ENCODE results near the gene MRPL54.
"Not testable (repeated sequence)": the region's sequence is repeated elsewhere in the genome, so short reads cannot be mapped to it uniquely, and the experiment has no call there.

MRPL54 gene

DNA sequence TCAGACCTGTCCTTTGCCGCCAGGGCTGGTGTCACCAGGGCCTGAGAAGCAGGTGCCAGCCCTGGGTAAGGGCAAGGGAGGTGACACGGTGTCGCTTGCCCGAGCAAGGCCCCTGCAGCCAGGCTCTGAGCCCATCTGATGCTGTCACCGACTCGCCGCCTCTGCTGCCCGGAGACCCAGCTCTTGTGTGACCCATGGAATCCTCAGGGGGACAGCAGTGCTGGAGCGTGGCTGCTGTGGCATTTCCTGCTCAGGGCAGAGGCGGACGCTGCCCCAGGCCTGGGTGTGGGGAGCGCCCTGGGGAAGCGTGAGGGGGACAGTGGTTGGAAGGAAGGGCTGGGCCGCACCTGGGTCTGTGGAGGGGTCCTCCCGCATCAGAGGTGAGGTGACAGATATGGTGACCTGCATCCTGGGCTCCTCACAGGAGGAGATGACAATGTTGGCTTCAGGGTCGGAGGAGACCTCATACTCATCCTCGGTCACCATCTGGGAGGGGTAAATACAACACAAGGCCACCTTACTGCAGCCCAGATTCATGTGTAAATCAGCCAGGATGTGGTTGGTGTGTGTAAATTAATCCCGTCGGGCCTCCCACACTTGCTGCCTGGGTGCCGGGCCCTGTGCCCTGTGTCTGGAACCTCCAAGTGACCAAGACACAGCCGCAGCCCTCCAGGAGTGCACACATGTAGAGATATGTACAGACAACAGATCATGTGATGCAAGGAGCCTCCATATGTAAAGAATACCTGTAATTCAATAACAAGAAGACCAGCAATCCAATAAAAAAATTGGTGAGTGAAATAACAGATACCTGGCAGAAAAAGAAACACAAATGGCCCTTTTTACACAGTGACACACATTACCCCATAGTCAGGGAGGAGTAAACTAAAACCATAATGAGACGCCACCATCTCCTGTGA, 51.3 kb downstream of the MRPL54 start:
- DNase-seq, result no peak

DNA sequence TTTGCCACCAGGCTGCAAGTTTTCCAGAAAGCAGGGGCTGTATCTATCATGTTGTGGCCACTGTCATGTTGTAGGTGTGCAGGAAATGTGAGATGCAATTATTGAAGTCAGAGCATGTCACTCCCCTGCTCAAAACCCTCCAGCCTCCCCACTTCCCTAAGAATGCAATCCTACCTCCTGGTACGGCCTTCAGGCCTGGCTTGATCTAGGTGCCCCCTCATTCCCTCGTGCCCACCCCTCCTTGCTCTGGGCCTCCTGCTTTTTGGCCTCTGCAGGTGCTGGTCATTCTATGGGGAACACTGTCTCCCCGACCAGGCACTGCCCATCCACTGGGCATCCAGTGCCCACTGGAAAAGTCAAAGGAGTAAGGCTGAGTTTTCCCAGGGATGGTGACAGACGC, 52.2 kb downstream of the MRPL54 start:
- DNase-seq, result no peak

DNA sequence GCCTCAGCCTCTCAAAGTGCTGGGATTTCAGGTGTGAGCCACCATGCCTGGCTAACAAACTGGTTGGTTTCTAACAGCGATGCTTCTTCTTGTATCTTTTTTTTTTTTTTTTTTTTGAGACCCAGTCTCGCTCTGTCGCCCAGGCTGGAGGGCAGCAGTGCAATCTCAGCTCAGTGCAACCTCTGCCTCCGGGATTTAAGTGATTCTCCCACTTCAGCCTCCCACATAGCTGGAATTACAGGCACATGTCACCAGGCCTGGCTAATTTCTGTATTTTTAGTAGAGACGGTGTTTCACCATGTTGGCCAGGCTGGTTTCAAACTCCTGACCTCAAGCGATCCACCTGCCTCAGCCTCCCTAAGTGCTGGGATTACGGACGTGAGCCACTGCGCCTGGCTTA, 53.7 kb downstream of the MRPL54 start:
- DNase-seq, result not testable (repeated sequence)

DNA sequence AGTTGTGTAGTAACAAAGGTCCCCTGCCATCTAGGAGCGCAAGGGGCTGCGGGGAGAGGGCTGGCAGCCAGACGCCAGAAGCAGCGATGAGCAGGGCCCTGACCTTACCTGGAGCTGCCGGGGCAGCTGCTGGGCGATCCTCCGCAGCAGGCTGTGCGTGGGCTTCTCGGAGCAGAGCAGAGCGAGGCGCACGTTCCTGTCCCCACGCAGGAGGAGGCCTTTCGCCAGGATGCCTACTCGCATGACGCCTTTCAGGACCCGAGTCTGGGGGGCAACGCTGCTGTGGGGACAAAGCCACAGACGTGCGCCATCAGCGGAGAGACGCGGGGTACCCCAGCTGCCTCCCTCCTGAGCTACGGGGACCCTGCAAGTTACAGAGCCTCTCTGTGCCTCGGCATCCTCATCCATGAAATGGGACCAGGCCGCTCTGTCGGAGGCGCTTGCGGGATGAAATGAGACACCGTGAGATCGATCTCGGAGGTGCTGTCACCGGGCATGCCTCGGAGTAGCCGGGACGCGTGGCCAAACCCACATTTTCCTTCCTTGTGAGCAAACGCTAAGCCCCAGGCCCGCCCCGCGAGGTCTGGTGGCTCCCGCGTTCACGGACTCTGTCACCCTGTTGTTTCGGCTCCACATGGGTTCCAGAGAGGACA, 54.2 kb downstream of the MRPL54 start:
- no peak for DNase-seq
